Measurements from ENCODE around the gene RHOV. TPM values are rescaled to one million over a fixed set of nuclear protein-coding genes. Genes with fewer than 3 reads are reported as not detected.

Gene RHOV
- total RNA-seq, 2 experiments from 2014 or later = 0.63 to 1.5 TPM

- Histone ChIP-seq H2AFZ (ENCODE audit: low read length) (no peak overlapping the region), H3K4me2 (ENCODE audit: low read length) (no peak overlapping the region), H3K27ac (ENCODE audit: low read depth, low read length, poor library complexity, severe bottlenecking) (no peak overlapping the region), H3K9me3 (ENCODE audit: low read length) (no peaks in the 10 kb centered on the region), H3K36me3 (ENCODE audit: insufficient read depth, low read length) (no peaks in the 10 kb centered on the region), H4K20me1 (ENCODE audit: insufficient read depth, low read length) (no peaks in the 10 kb centered on the region), H3K4me1 (ENCODE audit: insufficient read depth, low read length, poor library complexity, severe bottlenecking) (peaks cover 8% of the 10 kb centered on the region), H3K9me2 (ENCODE audit: insufficient read depth, low read length) (no peaks in the 10 kb centered on the region), H3K79me2 (ENCODE audit: insufficient read depth, low read depth, low read length) (no peaks in the 10 kb centered on the region), H3K4me3 (ENCODE audit: low read depth, low read length, poor library complexity, severe bottlenecking) (no peak overlapping the region)
- DNase-seq (ENCODE audit: low spot score) = no peak
- no peak for TF ChIP-seq CTCF (conservative IDR thresholded peaks at IDR 0.05; ENCODE audit: low read length)
- no peak for TF ChIP-seq EZH2phosphoT487 (IDR thresholded peaks at IDR 0.05; ENCODE audit: borderline replicate concordance, low read depth, low read length)
- ChIA-PET CTCF (ENCODE audit: unreplicated experiment) (no interaction called here), POLR2A (no interaction called here)
- intact Hi-C loops (cut with micrococcal nuclease; ENCODE audit: unreplicated experiment) = no loop called here
- no TSS peak for BruUV-seq (replicated peaks)
Observed at GRCh38 chr15:40915116-40915661, 41.2 kb upstream of the RHOV start.

GRCh38 chr15:40914486-40914885 is 40.5 kb upstream of the RHOV start:
- intact Hi-C loops (cut with micrococcal nuclease; ENCODE audit: unreplicated experiment) = no loop called here

More at GRCh38 chr15:40914486-40914885, 40.5 kb upstream of the RHOV start:
- no peak overlapping the region for H2AFZ ChIP-seq (ENCODE audit: low read length)
- H3K9me2 ChIP-seq (ENCODE audit: insufficient read depth, low read length) = no peaks in the 10 kb centered on the region
- no peaks in the 10 kb centered on the region for H3K36me3 ChIP-seq (ENCODE audit: insufficient read depth, low read length)
- H3K4me3 ChIP-seq (ENCODE audit: low read depth, low read length, poor library complexity, severe bottlenecking) = no peak overlapping the region
- TF ChIP-seq CTCF (conservative IDR thresholded peaks at IDR 0.05; ENCODE audit: low read length) = peak; percentile 77
- no peak for TF ChIP-seq EZH2phosphoT487 (IDR thresholded peaks at IDR 0.05; ENCODE audit: borderline replicate concordance, low read depth, low read length)
- BruUV-seq (replicated peaks) = no TSS peak
- no peaks in the 10 kb centered on the region for H3K9me3 ChIP-seq (ENCODE audit: low read length)
- ChIA-PET CTCF (ENCODE audit: unreplicated experiment) (no interaction called here), POLR2A (no interaction called here)
- no peak overlapping the region for H3K27ac ChIP-seq (ENCODE audit: low read depth, low read length, poor library complexity, severe bottlenecking)
- H3K4me1 ChIP-seq (ENCODE audit: insufficient read depth, low read length, poor library complexity, severe bottlenecking) = peaks cover 8% of the 10 kb centered on the region
- no peak overlapping the region for H3K4me2 ChIP-seq (ENCODE audit: low read length)
- no peaks in the 10 kb centered on the region for H3K79me2 ChIP-seq (ENCODE audit: insufficient read depth, low read depth, low read length)
- no peaks in the 10 kb centered on the region for H4K20me1 ChIP-seq (ENCODE audit: insufficient read depth, low read length)
- peak; percentile 41 for DNase-seq (ENCODE audit: low spot score)
